PC-9 (cell line): ENCODE results near the gene HCRTR2. TPM values are rescaled to one million over a fixed set of nuclear protein-coding genes. Genes with fewer than 3 reads are reported as not detected.
"Not testable (repeated sequence)": the region's sequence is repeated elsewhere in the genome, so short reads cannot be mapped to it uniquely, and the experiment has no call there.

Experiments used
- BruUV-seq: library from RNA; stranded (reverse); fragments of 400-500 nt; replicated peaks from 2 replicates; lab custom pipeline; 2021; lab: Mats Ljungman, UMichigan
- CTCF ChIA-PET: fragments of 300-600 bp; sonication (Branson Sonifier 250); formaldehyde crosslinking; loops from one replicate; lab custom pipeline; 2022; ENCODE audit warnings: antibody characterized with exemption; lab: Charles Lee
- POLR2A ChIA-PET: fragments of 300-600 bp; sonication (Branson Sonifier 250); formaldehyde crosslinking; loops from one replicate; lab custom pipeline; 2022; ENCODE audit warnings: antibody characterized with exemption; ENCODE audit not compliant: unreplicated experiment; lab: Charles Lee
- DNase-seq, 2 experiments: peaks; one replicate each; pipeline versions ENCODE4 v3.0.0 to v3.0.0-alpha.2; 2015 to 2022; ENCODE audit warnings: mixed read lengths in 1 of 2
- H2AFZ ChIP-seq: fragments of 200-600 bp; sonication (generic); 2 replicates; pipeline ENCODE4 v1.8.1; 2017; ENCODE audit warnings: antibody characterized with exemption
- H3F3A ChIP-seq: fragments of 200-600 bp; sonication (generic); 2 replicates; pipeline ENCODE4 v1.8.1; 2017; ENCODE audit warnings: antibody characterized with exemption, mild to moderate bottlenecking, low read depth; ENCODE audit not compliant: insufficient read depth
- H3K27ac ChIP-seq: fragments of 200-600 bp; sonication (generic); 2 replicates; pipeline ENCODE4 v1.6.1; 2016; ENCODE audit warnings: mixed run types
- H3K27me3 ChIP-seq: fragments of 200-600 bp; sonication (generic); 2 replicates; pipeline ENCODE4 v1.6.1; 2016; ENCODE audit warnings: low read depth, mixed run types; ENCODE audit not compliant: insufficient read depth
- H3K36me3 ChIP-seq: fragments of 200-600 bp; sonication (generic); 2 replicates; pipeline ENCODE4 v1.6.1; 2016; ENCODE audit warnings: low read depth, mixed run types
- H3K4me1 ChIP-seq: fragments of 200-600 bp; sonication (generic); replicated peaks from 2 replicates; pipeline ENCODE4 v1.6.1; 2016; ENCODE audit warnings: mixed run types; ENCODE audit not compliant: insufficient read depth
- H3K4me2 ChIP-seq: fragments of 200-600 bp; sonication (generic); 2 replicates; pipeline ENCODE4 v1.6.1; 2017; ENCODE audit warnings: mixed run types
- H3K4me3 ChIP-seq: fragments of 200-600 bp; sonication (generic); 2 replicates; pipeline ENCODE4 v1.6.1; 2016; ENCODE audit warnings: mixed run types
- H3K79me2 ChIP-seq: fragments of 200-600 bp; sonication (generic); 2 replicates; pipeline ENCODE4 v1.6.1; 2017; ENCODE audit warnings: low read depth, mixed run types
- H3K9me2 ChIP-seq: fragments of 200-600 bp; sonication (generic); 2 replicates; pipeline ENCODE4 v1.8.1; 2017; ENCODE audit warnings: mild to moderate bottlenecking; ENCODE audit not compliant: insufficient read depth
- H3K9me3 ChIP-seq: fragments of 200-600 bp; sonication (generic); 2 replicates; pipeline ENCODE4 v1.8.1; 2016; ENCODE audit warnings: low read depth; ENCODE audit not compliant: insufficient read depth
- H4K20me1 ChIP-seq: fragments of 200-600 bp; sonication (generic); 2 replicates; pipeline ENCODE4 v1.8.1; 2017; ENCODE audit not compliant: insufficient read depth
- CTCF ChIP-seq: fragments of 200-600 bp; sonication (generic); conservative IDR thresholded peaks from 2 replicates; pipeline ENCODE4 v1.6.1; 2017; ENCODE audit warnings: mixed run types, antibody characterized with exemption, mild to moderate bottlenecking, moderate library complexity
- EZH2 ChIP-seq: fragments of 200-600 bp; sonication (generic); IDR thresholded peaks from 2 replicates; pipeline ENCODE4 v1.8.0; 2017; ENCODE audit warnings: antibody characterized with exemption, low read depth
- intact Hi-C: fragments of 100-400 bp; cut with micrococcal nuclease; formaldehyde crosslinking; loops from one replicate; pipeline ENCODE4 v1.10.0; 2022; ENCODE audit not compliant: unreplicated experiment
- total RNA-seq: library from RNA; stranded (reverse); gene quantifications from 2 replicates; pipeline ENCODE4 v1.2.3, GENCODE V29; 2021

HCRTR2 gene
- total RNA-seq, 1 experiment from 2014 or later: not detected

GRCh38 chr6:55290736-55291135, 116.4 kb downstream of the HCRTR2 start:
- no TSS peak for BruUV-seq
- TF ChIP-seq EZH2 (no peak), CTCF (no peak)
- Histone ChIP-seq H4K20me1 (peaks cover 3% of the 10 kb centered on the region; the same call in 1 of the 2 replicates), H2AFZ (no peak overlapping the region), H3K27me3 (no peaks in the 10 kb centered on the region), H3K4me2 (no peak overlapping the region), H3K4me3 (no peak overlapping the region), H3K27ac (no peak overlapping the region), H3K9me3 (no peaks in the 10 kb centered on the region), H3K79me2 (no peaks in the 10 kb centered on the region), H3F3A (no peaks in the 10 kb centered on the region), H3K4me1 (no peaks in the 10 kb centered on the region), H3K9me2 (no peaks in the 10 kb centered on the region), H3K36me3 (no peaks in the 10 kb centered on the region)
- no peak for DNase-seq
- intact Hi-C loops: no loop called here
- ChIA-PET CTCF (interaction anchor here (0.6 kb wide), 1 partner anchor 41 kb away, joined by 3 read pairs; no protein-coding TSS in a partner anchor), POLR2A (no interaction called here)

- H3K9me2 ChIP-seq: no peaks in the 10 kb centered on the region
- no peaks in the 10 kb centered on the region for H3F3A ChIP-seq
- H3K27me3 ChIP-seq: no peaks in the 10 kb centered on the region
- no peak overlapping the region for H3K4me2 ChIP-seq
- POLR2A ChIA-PET: no interaction called here
- peaks cover 3% of the 10 kb centered on the region; the same call in 1 of the 2 replicates for H4K20me1 ChIP-seq
- TF ChIP-seq EZH2: no peak
- peak; percentile 55 for TF ChIP-seq CTCF
- H3K36me3 ChIP-seq: no peaks in the 10 kb centered on the region
- H3K9me3 ChIP-seq: no peaks in the 10 kb centered on the region
- no peak overlapping the region for H3K27ac ChIP-seq
- no peak overlapping the region for H2AFZ ChIP-seq
- CTCF ChIA-PET: no interaction called here
- BruUV-seq: no TSS peak
- no peak overlapping the region for H3K4me3 ChIP-seq
- DNase-seq: no peak
- no peaks in the 10 kb centered on the region for H3K4me1 ChIP-seq
- H3K79me2 ChIP-seq: no peaks in the 10 kb centered on the region
- intact Hi-C loops: no loop called here
Measured at GRCh38 chr6:55293116-55293515, 118.8 kb downstream of the HCRTR2 start.

- H3K9me3 ChIP-seq, H3K4me1 ChIP-seq, H4K20me1 ChIP-seq, H3K4me2 ChIP-seq, H3K79me2 ChIP-seq, DNase-seq, H3F3A ChIP-seq, POLR2A ChIA-PET, BruUV-seq, H3K4me3 ChIP-seq, intact Hi-C loops, H3K36me3 ChIP-seq, CTCF ChIA-PET, H3K27ac ChIP-seq, H3K9me2 ChIP-seq, H2AFZ ChIP-seq, H3K27me3 ChIP-seq: not testable (repeated sequence)
Measured at GRCh38 chr6:55297214-55297613, 122.9 kb downstream of the HCRTR2 start.
